Measurements from ENCODE around the gene SHANK2. TPM values are rescaled to one million over a fixed set of nuclear protein-coding genes. Genes with fewer than 3 reads are reported as not detected.

The SHANK2 gene
- total RNA-seq = 0.80 and 7.3 TPM in 2 replicates

DNA sequence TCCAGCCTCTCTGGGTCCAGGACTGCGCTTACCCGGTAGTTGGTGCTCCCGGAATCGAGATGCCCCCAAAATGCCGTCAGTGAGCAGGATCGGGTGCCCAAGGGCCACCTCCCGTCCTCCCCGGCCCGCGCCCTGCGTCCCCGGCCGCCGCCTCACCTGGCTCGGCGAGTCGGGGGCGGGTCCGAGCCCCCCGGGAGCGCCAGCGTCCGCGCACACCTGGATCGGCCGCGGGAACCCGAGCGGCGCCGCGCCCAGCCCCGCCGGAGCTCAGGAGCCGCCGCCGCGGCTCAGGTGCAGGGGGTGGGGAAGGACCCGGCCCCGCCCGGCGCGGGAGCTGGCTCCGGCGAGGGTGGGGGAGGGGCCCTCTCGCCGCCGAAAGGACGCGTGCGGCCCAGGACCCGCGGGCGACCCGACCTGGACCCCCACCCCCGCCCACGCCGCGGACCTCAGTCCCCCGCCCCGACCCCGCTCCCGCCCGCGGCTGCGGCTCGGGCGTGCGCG is at the start of gene SHANK2:
Gene SHANK2 (minus strand): TSS at position 309 of the 501 bp plus-strand sequence. CDS start 105,251 bp downstream, outside the sequence.

Other genes starting within 250 kb of the SHANK2 start
- 142 and 148 TPM in 2 replicates for gene DHCR7, start 195.8 kb upstream of the SHANK2 start, total RNA-seq
- gene NADSYN1, start 200.6 kb upstream of the SHANK2 start, total RNA-seq = 31.8 and 45.2 TPM in 2 replicates

Measured in hair follicular keratinocyte (primary cell).